ENCODE results near the gene TGFBR3L. TPM values are rescaled to one million over a fixed set of nuclear protein-coding genes. Genes with fewer than 3 reads are reported as not detected.

Gene TGFBR3L
- total RNA-seq, 2 experiments from 2014 or later = 0.13 to 0.61 TPM

DNA sequence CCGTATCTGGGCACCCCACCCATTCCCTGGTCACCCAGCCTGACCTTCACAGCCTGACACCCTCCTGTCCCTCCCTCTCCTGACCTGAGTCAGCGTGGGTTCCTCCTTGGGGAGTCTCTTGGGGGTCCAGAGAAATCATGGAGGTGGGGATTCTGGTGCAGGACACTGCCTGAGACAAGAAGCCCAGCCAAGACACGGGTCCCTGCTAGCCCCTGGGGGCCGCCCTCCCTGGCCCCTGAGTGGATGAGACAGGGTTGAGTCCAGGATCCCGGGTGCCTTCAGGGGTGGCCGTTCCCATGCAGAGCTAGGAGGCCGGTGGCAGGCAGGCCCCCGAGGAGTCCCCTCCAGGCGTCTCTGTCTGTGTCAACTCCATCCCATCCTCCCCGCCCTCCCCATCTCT lies 9.4 kb upstream of the TGFBR3L start:
- intact Hi-C loops (cut with micrococcal nuclease; ENCODE audit: unreplicated experiment) = no loop called here
- peaks cover 19% of the 10 kb centered on the region for H3K4me1 ChIP-seq (ENCODE audit: insufficient read depth, low read length, poor library complexity, severe bottlenecking)
- H3K4me2 ChIP-seq (ENCODE audit: low read length) = peak overlapping the region; percentile 97
- H2AFZ ChIP-seq (ENCODE audit: low read length) = no peak overlapping the region
- no peaks in the 10 kb centered on the region for H3K9me3 ChIP-seq (ENCODE audit: low read length)
- no peaks in the 10 kb centered on the region for H3K9me2 ChIP-seq (ENCODE audit: insufficient read depth, low read length)
- no peak for TF ChIP-seq EZH2phosphoT487 (IDR thresholded peaks at IDR 0.05; ENCODE audit: borderline replicate concordance, low read depth, low read length)
- TF ChIP-seq, protein P1, sequence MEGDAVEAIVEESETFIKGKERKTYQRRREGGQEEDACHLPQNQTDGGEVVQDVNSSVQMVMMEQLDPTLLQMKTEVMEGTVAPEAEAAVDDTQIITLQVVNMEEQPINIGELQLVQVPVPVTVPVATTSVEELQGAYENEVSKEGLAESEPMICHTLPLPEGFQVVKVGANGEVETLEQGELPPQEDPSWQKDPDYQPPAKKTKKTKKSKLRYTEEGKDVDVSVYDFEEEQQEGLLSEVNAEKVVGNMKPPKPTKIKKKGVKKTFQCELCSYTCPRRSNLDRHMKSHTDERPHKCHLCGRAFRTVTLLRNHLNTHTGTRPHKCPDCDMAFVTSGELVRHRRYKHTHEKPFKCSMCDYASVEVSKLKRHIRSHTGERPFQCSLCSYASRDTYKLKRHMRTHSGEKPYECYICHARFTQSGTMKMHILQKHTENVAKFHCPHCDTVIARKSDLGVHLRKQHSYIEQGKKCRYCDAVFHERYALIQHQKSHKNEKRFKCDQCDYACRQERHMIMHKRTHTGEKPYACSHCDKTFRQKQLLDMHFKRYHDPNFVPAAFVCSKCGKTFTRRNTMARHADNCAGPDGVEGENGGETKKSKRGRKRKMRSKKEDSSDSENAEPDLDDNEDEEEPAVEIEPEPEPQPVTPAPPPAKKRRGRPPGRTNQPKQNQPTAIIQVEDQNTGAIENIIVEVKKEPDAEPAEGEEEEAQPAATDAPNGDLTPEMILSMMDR (conservative IDR thresholded peaks at IDR 0.05; ENCODE audit: low read length) = no peak
- H4K20me1 ChIP-seq (ENCODE audit: insufficient read depth, low read length) = 0 out of 2 replicates have a peak, but pooled peaks cover 9% of the 10 kb centered on the region
- ChIA-PET CTCF (ENCODE audit: unreplicated experiment) (interaction anchor here (0.6 kb wide), 1 partner anchor 36 kb away, joined by 4 read pairs; no protein-coding TSS in a partner anchor), POLR2A (no interaction called here)
- peak overlapping the region; percentile 96 for H3K4me3 ChIP-seq (ENCODE audit: low read depth, low read length, poor library complexity, severe bottlenecking)
- H3K36me3 ChIP-seq (ENCODE audit: insufficient read depth, low read length) = peaks cover 16% of the 10 kb centered on the region
- peaks cover 22% of the 10 kb centered on the region for H3K79me2 ChIP-seq (ENCODE audit: insufficient read depth, low read depth, low read length)
- no peak for DNase-seq (ENCODE audit: low spot score)
- no peak overlapping the region for H3K27ac ChIP-seq (ENCODE audit: low read depth, low read length, poor library complexity, severe bottlenecking)
- BruUV-seq (replicated peaks) = no TSS peak

DNA sequence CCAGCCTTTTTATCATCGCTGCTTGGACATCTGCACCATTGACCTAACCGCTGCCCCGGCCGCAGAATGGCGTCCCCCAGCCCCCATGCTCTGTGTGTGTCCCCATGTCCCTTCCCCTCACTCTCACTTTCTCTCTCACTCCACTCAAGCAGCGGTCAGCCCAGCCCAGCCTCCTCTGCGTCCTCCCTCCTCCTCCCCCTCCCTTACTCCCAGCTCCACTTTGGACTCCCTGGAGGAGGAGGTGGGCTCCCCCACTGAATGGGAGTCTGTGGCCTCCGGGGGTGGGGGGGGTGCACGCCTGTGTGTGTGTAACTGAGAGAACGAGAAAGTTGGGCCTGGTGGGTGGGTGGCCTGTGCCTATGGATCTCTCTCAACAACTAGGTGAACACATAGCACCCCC lies 8.8 kb upstream of the TGFBR3L start:
- Histone ChIP-seq H2AFZ (ENCODE audit: low read length) (no peak overlapping the region), H3K79me2 (ENCODE audit: insufficient read depth, low read depth, low read length) (peaks cover 22% of the 10 kb centered on the region), H3K27ac (ENCODE audit: low read depth, low read length, poor library complexity, severe bottlenecking) (no peak overlapping the region), H3K9me2 (ENCODE audit: insufficient read depth, low read length) (no peaks in the 10 kb centered on the region), H3K4me1 (ENCODE audit: insufficient read depth, low read length, poor library complexity, severe bottlenecking) (peaks cover 19% of the 10 kb centered on the region), H4K20me1 (ENCODE audit: insufficient read depth, low read length) (0 out of 2 replicates have a peak, but pooled peaks cover 9% of the 10 kb centered on the region), H3K4me3 (ENCODE audit: low read depth, low read length, poor library complexity, severe bottlenecking) (no peak overlapping the region), H3K36me3 (ENCODE audit: insufficient read depth, low read length) (peaks cover 22% of the 10 kb centered on the region), H3K4me2 (ENCODE audit: low read length) (0 out of 2 replicates have a peak overlapping the region, but pooled peaks have one; percentile 97), H3K9me3 (ENCODE audit: low read length) (no peaks in the 10 kb centered on the region)
- TF ChIP-seq, protein P1 (conservative IDR thresholded peaks at IDR 0.05; ENCODE audit: low read length) = no peak
- no peak for TF ChIP-seq EZH2phosphoT487 (IDR thresholded peaks at IDR 0.05; ENCODE audit: borderline replicate concordance, low read depth, low read length)
- no peak for DNase-seq (ENCODE audit: low spot score)
- intact Hi-C loops (cut with micrococcal nuclease; ENCODE audit: unreplicated experiment) = no loop called here
- ChIA-PET POLR2A (no interaction called here), CTCF (ENCODE audit: unreplicated experiment) (interaction anchor here (0.6 kb wide), 1 partner anchor 36 kb away, joined by 4 read pairs; no protein-coding TSS in a partner anchor)
- BruUV-seq (replicated peaks) = no TSS peak

DNA sequence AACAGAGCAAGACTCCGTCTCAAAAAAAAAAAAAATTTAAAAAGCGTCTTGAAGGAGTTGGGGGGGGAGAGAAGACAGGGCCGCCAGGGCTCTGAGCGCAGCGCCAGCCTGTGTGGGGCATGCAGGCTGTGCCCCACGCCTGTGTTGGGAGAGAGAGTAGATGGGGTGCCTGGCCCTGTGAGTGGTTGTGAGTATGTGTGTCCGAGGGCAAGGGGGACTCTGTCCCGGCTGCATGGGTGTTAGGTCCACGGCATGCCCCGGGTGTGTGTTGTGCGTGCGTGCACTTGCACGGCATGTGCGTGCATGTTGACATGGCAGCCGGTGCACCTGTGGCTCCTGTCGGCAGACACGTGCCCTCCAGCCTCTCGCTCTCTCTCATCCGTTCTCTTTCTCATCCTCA lies 7.5 kb upstream of the TGFBR3L start:
- POLR2A ChIA-PET = interaction anchor here (0.7 kb wide), 1 partner anchor 20 kb away, joined by 3 read pairs; no protein-coding TSS in a partner anchor

More for the DNA sequence above, 7.5 kb upstream of the TGFBR3L start:
- H4K20me1 ChIP-seq (ENCODE audit: insufficient read depth, low read length) = 0 out of 2 replicates have a peak, but pooled peaks cover 9% of the 10 kb centered on the region
- TF ChIP-seq EZH2phosphoT487 (IDR thresholded peaks at IDR 0.05; ENCODE audit: borderline replicate concordance, low read depth, low read length) = no peak
- TF ChIP-seq, protein P1 (conservative IDR thresholded peaks at IDR 0.05; ENCODE audit: low read length) = no peak
- no peak overlapping the region for H3K4me3 ChIP-seq (ENCODE audit: low read depth, low read length, poor library complexity, severe bottlenecking)
- DNase-seq (ENCODE audit: low spot score) = no peak
- H3K4me2 ChIP-seq (ENCODE audit: low read length) = no peak overlapping the region
- H3K4me1 ChIP-seq (ENCODE audit: insufficient read depth, low read length, poor library complexity, severe bottlenecking) = peaks cover 19% of the 10 kb centered on the region
- intact Hi-C loops (cut with micrococcal nuclease; ENCODE audit: unreplicated experiment) = no loop called here
- H3K36me3 ChIP-seq (ENCODE audit: insufficient read depth, low read length) = peaks cover 34% of the 10 kb centered on the region
- H3K27ac ChIP-seq (ENCODE audit: low read depth, low read length, poor library complexity, severe bottlenecking) = no peak overlapping the region
- no peak overlapping the region for H2AFZ ChIP-seq (ENCODE audit: low read length)
- peaks cover 22% of the 10 kb centered on the region for H3K79me2 ChIP-seq (ENCODE audit: insufficient read depth, low read depth, low read length)
- BruUV-seq (replicated peaks) = no TSS peak
- no peaks in the 10 kb centered on the region for H3K9me3 ChIP-seq (ENCODE audit: low read length)
- CTCF ChIA-PET (ENCODE audit: unreplicated experiment) = no interaction called here
- H3K9me2 ChIP-seq (ENCODE audit: insufficient read depth, low read length) = no peaks in the 10 kb centered on the region

Measured in OCI-LY7 (cell line).